K562 treated with DMSO at 1 percent for 48 hours (cell line): ENCODE results near the gene TIMP4. TPM values are rescaled to one million over a fixed set of nuclear protein-coding genes. Genes with fewer than 3 reads are reported as not detected.

ENCODE experiments used
- total RNA-seq: library from RNA; unstranded; fragments of 300-600 nt; gene quantifications from 2 replicates; pipeline ENCODE4 v1.2.3, GENCODE V29; 2022; ENCODE audit warnings: low replicate concordance; ENCODE audit errors: extremely low read depth

Gene TIMP4
- total RNA-seq, result not detected in 2 replicates

GRCh38 chr3:12158387-12159226 is at the start of gene TIMP4:
Gene TIMP4 (minus strand): TSS chr3:12158912. CDS start chr3:12158840, 72 bp downstream.

Other genes starting within 250 kb of the TIMP4 start
- gene SYN2, start 154.5 kb downstream of the TIMP4 start, total RNA-seq, result not detected in 2 replicates
- not detected in 2 replicates for gene PPARG, start 130.2 kb upstream of the TIMP4 start, total RNA-seq